Ovary (tissue), 9 donors: Measurements from ENCODE around the gene TOP2B. TPM values are rescaled to one million over a fixed set of nuclear protein-coding genes. Genes with fewer than 3 reads are reported as not detected.

Experiments
- DNase-seq, 5 donors: peaks; one replicate each; pipeline ENCODE4 v3.0.0-alpha.2; 2019 to 2020
- H3K27ac ChIP-seq, 2 donors: fragments of 200-600 bp; one replicate each; pipeline versions ENCODE4 v1.5.1 to v1.8.0; 2019 to 2022
- H3K27me3 ChIP-seq: fragments of 200-600 bp; one replicate; pipeline ENCODE4 v1.8.0; 2022
- H3K36me3 ChIP-seq: fragments of 200-600 bp; sonication (generic); one replicate; pipeline ENCODE4 v1.5.1; 2019
- H3K4me1 ChIP-seq: one replicate; pipeline ENCODE4 v1.8.1; 2013; ENCODE audit warnings: mild to moderate bottlenecking, moderate library complexity; ENCODE audit not compliant: insufficient read depth
- H3K4me3 ChIP-seq: fragments of 200-600 bp; sonication (generic); one replicate; pipeline ENCODE4 v1.5.1; 2017
- H3K9me3 ChIP-seq, 2 donors: fragments of 200-600 bp in 1 of 2; sonication (generic) in 1 of 2; one replicate each; pipeline versions ENCODE4 v1.5.1 to v1.8.1; 2013 to 2019; ENCODE audit warnings: mild to moderate bottlenecking in 1 of 2, moderate library complexity in 1 of 2
- CTCF ChIP-seq, 3 donors: fragments of 450-650 bp in 2 of 3; fragments of 200-600 bp in 1 of 3; IDR thresholded peaks; one replicate each; pipeline versions ENCODE4 v1.5.1 to v1.8.0; 2016 to 2022; ENCODE audit warnings: antibody characterized with exemption in 3 of 3, mild to moderate bottlenecking in 1 of 3
- EP300 ChIP-seq: sonication (generic); formaldehyde crosslinking; IDR thresholded peaks from one replicate; pipeline ENCODE4 v1.6.1; 2017; ENCODE audit warnings: antibody characterized with exemption
- POLR2A ChIP-seq: fragments of 450-650 bp; IDR thresholded peaks from one replicate; pipeline ENCODE4 v1.6.1; 2017; ENCODE audit warnings: antibody characterized with exemption, mild to moderate bottlenecking, moderate library complexity
- WGBS, 3 donors: extraction: QIAGEN DNeasy Blood & Tissue Kit in 1 of 3; methylation state at CpG; one replicate each; pipeline versions ENCODE4 v1.1.5 to v1.1.7; 2013 to 2017; 5-methylcytosine and 5-hydroxymethylcytosine counted together
- intact Hi-C, 4 donors: fragments of 100-400 bp; cut with DNase I; formaldehyde crosslinking; loops; one replicate each; pipeline versions ENCODE4 v1.11.0 to v1.15.1; 2022 to 2023
- polyA plus RNA-seq, 2 donors: library from polyadenylated mRNA; stranded (reverse); fragments of 200-250 nt in 1 of 2; fragments of 350-450 nt in 1 of 2; fragmentation: Illumina TruSeq in 1 of 2; extraction: RNeasy Lipid Tissue Mini Kit (QIAGEN cat#74804) in 1 of 2; gene quantifications; one replicate each; pipeline ENCODE4 v1.2.3, GENCODE V29; 2013 to 2014
- total RNA-seq, 7 donors: library from RNA; depleted of rRNA in 2 of 7; stranded (reverse); fragments of >200 nt in 2 of 7; fragmentation: NEBNext Ultra II Directional in 3 of 7; extraction: Animal tissue kit (Norgen Biotek cat#: 25700) in 3 of 7; gene quantifications; one replicate each; pipeline versions ENCODE4 v1.1.0 to v1.2.4, GENCODE V29; 2016 to 2023
- donor health status: DM: no; HTN: no; CAD: no; lungs with moderate emphysema.
- donor health status: DM: no; HTN: no; CAD: no.
- donor health status: Bipolar disorder and iron deficiency.
- donor health status: DM: yes; HTN: yes; CAD: no.
- donor health status: DM: no; HTN: no; CAD: no.
- donor health status: DM: yes; HTN: yes; CAD: no.

The TOP2B gene
- total and polyA plus RNA-seq, 9 donors, result 65.3 to 134 (median 98.2) TPM

- no peak for TF ChIP-seq CTCF (IDR thresholded peaks at IDR 0.05)
- no peak for TF ChIP-seq EP300
- TF ChIP-seq POLR2A, result no peak
- WGBS, 3 donors, result 69 to 79% (median 77%) methylated on average over 19 of the region's 19 CpGs
- intact Hi-C loops, result no loop called here
- no peak for DNase-seq
- Histone ChIP-seq H3K27ac (no peak overlapping the region), H3K27me3 (no peaks in the 10 kb centered on the region), H3K36me3 (no peaks in the 10 kb centered on the region), H3K9me3 (no peaks in the 10 kb centered on the region), H3K4me3 (no peak overlapping the region), H3K4me1 (no peaks in the 10 kb centered on the region)
Observed at GRCh38 chr3:25573386-25574171, 91.1 kb downstream of the TOP2B start.

GRCh38 chr3:25572919-25573385 is 91.8 kb downstream of the TOP2B start:
- no peaks in the 10 kb centered on the region for H3K27me3 ChIP-seq
- TF ChIP-seq POLR2A (no peak), EP300 (no peak), CTCF (IDR thresholded peaks at IDR 0.05) (no peak)
- no peaks in the 10 kb centered on the region for H3K36me3 ChIP-seq
- 52 to 70% (median 64%) methylated on average over 14 of the region's 14 CpGs for WGBS, 3 donors
- intact Hi-C loops, result no loop called here
- no peak overlapping the region for H3K4me3 ChIP-seq
- H3K9me3 ChIP-seq, result no peaks in the 10 kb centered on the region
- DNase-seq, result no peak
- no peak overlapping the region for H3K27ac ChIP-seq
- no peaks in the 10 kb centered on the region for H3K4me1 ChIP-seq

GRCh38 chr3:25572336-25572735 is 92.4 kb downstream of the TOP2B start:
- intact Hi-C loops, result no loop called here
- Histone ChIP-seq H3K27me3 (no peaks in the 10 kb centered on the region), H3K9me3 (no peaks in the 10 kb centered on the region), H3K4me3 (no peak overlapping the region), H3K4me1 (no peaks in the 10 kb centered on the region), H3K27ac (no peak overlapping the region), H3K36me3 (no peaks in the 10 kb centered on the region)
- WGBS, 3 donors, result 94 to 98% (median 97%) methylated on average over 3 of the region's 3 CpGs
- TF ChIP-seq EP300 (no peak), POLR2A (no peak), CTCF (IDR thresholded peaks at IDR 0.05) (no peak)
- DNase-seq, result no peak

GRCh38 chr3:25571285-25571684 is 93.4 kb downstream of the TOP2B start:
- no peak for DNase-seq
- TF ChIP-seq CTCF (IDR thresholded peaks at IDR 0.05) (no peak), POLR2A (no peak), EP300 (no peak)
- no peaks in the 10 kb centered on the region for H3K36me3 ChIP-seq
- no peak overlapping the region for H3K27ac ChIP-seq
- H3K4me3 ChIP-seq, result no peak overlapping the region
- H3K4me1 ChIP-seq, result no peaks in the 10 kb centered on the region
- intact Hi-C loops, result no loop called here
- WGBS, 3 donors, result 91 to 95% (median 95%) methylated on average over 6 of the region's 6 CpGs
- H3K9me3 ChIP-seq, result no peaks in the 10 kb centered on the region
- no peaks in the 10 kb centered on the region for H3K27me3 ChIP-seq
